Small intestine (tissue), 7 donors: Measurements from ENCODE around the gene KRT33A. TPM values are rescaled to one million over a fixed set of nuclear protein-coding genes. Genes with fewer than 3 reads are reported as not detected.
A peak's percentile ranks its signal among the peaks of the same experiment; 100 is the strongest.
"Not testable (repeated sequence)": the region's sequence is repeated elsewhere in the genome, so short reads cannot be mapped to it uniquely, and the experiment has no call there.

Source experiments
- DNase-seq, 2 donors: peaks; one replicate each; pipeline versions ENCODE4 v3.0.0 to v3.0.0-alpha.2; 2013
- FAIRE-seq: peaks from 2 replicates; lab custom pipeline; 2012; peaks lifted over from hg19 to GRCh38; lab: Jason Lieb, UNC
- H3K27ac ChIP-seq, 3 donors: one replicate each; pipeline ENCODE4 v1.5.1; 2013; ENCODE audit warnings: low read length in 2 of 3, mild to moderate bottlenecking in 2 of 3, control low read depth in 1 of 3, inconsistent platforms in 1 of 3, low read depth in 1 of 3, moderate library complexity in 1 of 3
- H3K27me3 ChIP-seq, 3 donors: one replicate each; pipeline ENCODE4 v1.6.1; 2013; ENCODE audit warnings: low read length in 3 of 3, inconsistent platforms in 1 of 3; ENCODE audit not compliant: control insufficient read depth in 3 of 3, insufficient read depth in 3 of 3
- H3K36me3 ChIP-seq, 3 donors: one replicate each; pipeline ENCODE4 v1.6.1; 2013; ENCODE audit warnings: low read length in 3 of 3, inconsistent platforms in 1 of 3, low read depth in 1 of 3, mild to moderate bottlenecking in 1 of 3, moderate library complexity in 1 of 3; ENCODE audit not compliant: control insufficient read depth in 3 of 3, insufficient read depth in 2 of 3
- H3K4me1 ChIP-seq, 3 donors: one replicate each; pipeline ENCODE4 v1.6.1; 2013; ENCODE audit warnings: low read length in 2 of 3, inconsistent platforms in 1 of 3, low read depth in 1 of 3, mild to moderate bottlenecking in 1 of 3, moderate library complexity in 1 of 3; ENCODE audit not compliant: control insufficient read depth in 3 of 3, insufficient read depth in 2 of 3
- H3K4me3 ChIP-seq, 3 donors: one replicate each; pipeline ENCODE4 v1.5.1; 2013; ENCODE audit warnings: low read length in 3 of 3, control low read depth in 1 of 3, inconsistent platforms in 1 of 3, low read depth in 1 of 3, mild to moderate bottlenecking in 1 of 3, moderate library complexity in 1 of 3
- H3K9me3 ChIP-seq, 2 donors: one replicate each; pipeline ENCODE4 v1.6.1; 2013; ENCODE audit warnings: low read depth in 1 of 2, low read length in 1 of 2; ENCODE audit not compliant: control insufficient read depth in 2 of 2, insufficient read depth in 1 of 2
- WGBS, 3 donors: extraction: QIAGEN DNeasy Blood & Tissue Kit; methylation state at CpG; one replicate each; pipeline ENCODE4 v1.1.7; 2013; 5-methylcytosine and 5-hydroxymethylcytosine counted together
- polyA plus RNA-seq, 4 donors: library from polyadenylated mRNA; stranded (reverse) in 3 of 4; unstranded in 1 of 4; fragments of 200-250 nt in 3 of 4; fragments of 120-200 nt in 1 of 4; gene quantifications; one replicate each; pipeline versions ENCODE4 v1.2.1 to v1.2.3, GENCODE V29; 2013
- donor health status: healthy with polysubstance abuse.
- donor health status: control.
- donor health status: control.
- donor health status: Bipolar disorder and iron deficiency.
- donor health status: healthy.

KRT33A gene
- polyA plus RNA-seq, 4 donors = not detected

GRCh38 chr17:41392278-41392677 lies 41.6 kb upstream of the KRT33A start:
- H3K4me1 ChIP-seq = no peaks in the 10 kb centered on the region
- H3K27ac ChIP-seq = no peak overlapping the region
- no peak for DNase-seq
- 94 to 100% (median 100%) methylated on average over 1 of the region's 1 CpG for WGBS, 3 donors
- H3K27me3 ChIP-seq = peaks cover 0 to 7% (median 0%) of the 10 kb centered on the region in 3 donors
- peaks cover 0 to 9% of the 10 kb centered on the region in 2 donors for H3K9me3 ChIP-seq
- no peak overlapping the region for H3K4me3 ChIP-seq
- H3K36me3 ChIP-seq = no peaks in the 10 kb centered on the region
- no peak for FAIRE-seq

DNA sequence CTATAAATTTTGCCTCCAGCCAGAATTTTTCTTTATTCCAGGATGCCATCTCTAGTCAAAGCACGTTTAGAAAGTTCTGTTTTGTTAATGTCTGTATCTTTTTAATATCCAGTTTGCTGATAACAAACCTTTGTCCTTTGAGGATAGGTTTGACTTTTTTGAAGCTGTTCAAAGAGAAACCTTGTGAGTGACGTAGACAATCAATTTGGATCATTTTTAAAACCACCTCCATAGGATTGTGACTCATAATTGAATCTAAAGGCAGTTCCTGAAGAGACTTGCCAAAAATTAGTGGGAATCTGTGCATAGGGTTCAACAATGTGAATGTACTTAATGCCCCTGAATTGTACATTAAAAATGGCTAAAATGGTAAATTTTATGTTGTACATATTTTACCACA lies 40.9 kb upstream of the KRT33A start:
- no peak for FAIRE-seq
- WGBS, 3 donors = 15 to 41% (median 25%) methylated on average over 2 of the region's 2 CpGs

GRCh38 chr17:41390411-41390938 lies 39.8 kb upstream of the KRT33A start:
- 21 to 41% (median 27%) methylated on average over 7 of the region's 7 CpGs for WGBS, 3 donors
- no peak for FAIRE-seq
- no peaks in the 10 kb centered on the region for H3K36me3 ChIP-seq

More for the DNA sequence above, 40.9 kb upstream of the KRT33A start:
- H3K36me3 ChIP-seq = no peaks in the 10 kb centered on the region
- no peak for DNase-seq
- no peak overlapping the region for H3K4me3 ChIP-seq
- H3K9me3 ChIP-seq = peaks cover 0 to 10% of the 10 kb centered on the region in 2 donors
- no peak overlapping the region for H3K27ac ChIP-seq
- H3K4me1 ChIP-seq = no peaks in the 10 kb centered on the region
- H3K27me3 ChIP-seq = peaks cover 0 to 7% (median 0%) of the 10 kb centered on the region in 3 donors

DNA sequence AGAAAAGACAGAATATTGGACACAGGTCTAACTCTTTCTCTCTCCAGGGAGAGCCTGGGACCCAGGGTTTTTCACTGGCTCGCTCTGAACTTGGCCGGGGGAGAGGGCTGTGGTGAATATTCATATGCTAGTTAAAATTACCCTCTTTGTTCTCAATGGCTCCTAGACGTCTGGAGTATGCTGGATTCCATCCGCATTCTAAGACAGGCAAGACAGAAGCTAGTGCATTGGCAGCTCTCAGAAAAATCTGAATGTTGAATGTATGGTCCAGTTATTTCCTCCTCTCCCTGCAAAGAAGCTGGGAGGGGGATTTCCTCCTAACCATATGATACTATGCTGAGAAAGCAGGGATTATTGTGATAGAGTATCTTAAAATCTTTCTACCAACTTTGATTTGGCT lies 37.0 kb upstream of the KRT33A start:
- peaks cover 0 to 2% (median 0%) of the 10 kb centered on the region in 3 donors for H3K27me3 ChIP-seq
- FAIRE-seq (no peak), DNase-seq (no peak)
- H3K9me3 ChIP-seq = peaks cover 0 to 7% of the 10 kb centered on the region in 2 donors
- WGBS, 3 donors = 79 to 86% (median 85%) methylated on average over 4 of the region's 4 CpGs
- H3K4me1 ChIP-seq = no peaks in the 10 kb centered on the region
- no peak overlapping the region for H3K4me3 ChIP-seq
- no peaks in the 10 kb centered on the region for H3K36me3 ChIP-seq
- H3K27ac ChIP-seq = no peak overlapping the region

More at GRCh38 chr17:41390411-41390938, 39.8 kb upstream of the KRT33A start:
- H3K27me3 ChIP-seq = peaks cover 0 to 5% (median 0%) of the 10 kb centered on the region in 3 donors
- peak; percentile 10 to 46 for DNase-seq
- no peaks in the 10 kb centered on the region for H3K4me1 ChIP-seq
- H3K27ac ChIP-seq = no peak overlapping the region
- no peak overlapping the region for H3K4me3 ChIP-seq
- peaks cover 0 to 10% of the 10 kb centered on the region in 2 donors for H3K9me3 ChIP-seq

DNA sequence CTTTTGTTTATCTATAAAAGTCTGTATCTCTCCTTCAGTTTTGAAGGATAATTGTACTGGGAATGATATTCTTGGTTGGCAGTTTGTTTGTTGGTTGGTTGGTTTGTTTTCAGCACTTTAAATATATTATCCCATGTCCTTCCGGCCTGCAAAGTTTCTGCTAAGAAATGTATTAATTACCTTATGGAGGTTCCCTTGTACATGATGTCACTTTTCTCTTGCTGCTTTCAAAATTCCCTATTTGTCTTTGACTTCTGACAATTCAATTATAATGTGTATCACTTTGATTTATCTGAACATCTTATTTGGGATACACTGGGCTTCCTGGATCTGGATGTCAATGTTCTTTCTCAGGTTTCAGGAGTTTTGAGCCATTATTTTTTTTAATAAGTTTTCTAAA lies 35.6 kb upstream of the KRT33A start:
- no peak for DNase-seq
- Histone ChIP-seq H3K4me3 (no peak overlapping the region), H3K27me3 (peaks cover 0 to 2% (median 2%) of the 10 kb centered on the region in 3 donors), H3K27ac (no peak overlapping the region), H3K36me3 (no peaks in the 10 kb centered on the region), H3K4me1 (no peaks in the 10 kb centered on the region), H3K9me3 (peaks cover 0 to 7% of the 10 kb centered on the region in 2 donors)
- no peak for FAIRE-seq
- WGBS, 3 donors = 94 to 98% (median 96%) methylated on average over 1 of the region's 1 CpG

DNA sequence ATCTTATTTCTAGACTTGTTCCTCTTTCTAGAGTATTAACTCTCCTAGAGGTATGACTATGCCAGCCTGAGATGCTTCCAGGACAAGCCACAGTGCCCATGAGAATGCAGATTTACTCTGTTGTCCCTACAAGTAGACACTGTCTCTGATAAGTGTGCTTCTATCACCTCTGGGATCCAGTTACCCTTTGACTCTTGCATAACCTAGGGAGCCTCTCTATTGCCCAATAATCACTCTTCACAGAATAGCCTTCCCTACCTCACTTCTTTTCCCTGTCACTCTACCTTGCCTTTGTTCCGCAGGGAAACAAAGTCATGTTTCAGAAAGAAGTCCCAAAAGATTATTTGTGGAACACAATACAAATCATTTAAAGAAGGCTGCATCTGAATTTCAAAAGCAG lies 33.1 kb upstream of the KRT33A start:
- H3K4me1 ChIP-seq = no peaks in the 10 kb centered on the region
- no peak for FAIRE-seq
- peaks cover 0 to 7% of the 10 kb centered on the region in 2 donors for H3K9me3 ChIP-seq
- no peak for DNase-seq
- WGBS, 3 donors = 96 to 100% (median 97%) methylated on average over 1 of the region's 1 CpG
- no peak overlapping the region for H3K4me3 ChIP-seq
- H3K27ac ChIP-seq = no peak overlapping the region
- H3K36me3 ChIP-seq = no peaks in the 10 kb centered on the region
- H3K27me3 ChIP-seq = peaks cover 0 to 5% (median 2%) of the 10 kb centered on the region in 3 donors

- peaks cover 0 to 5% (median 2%) of the 10 kb centered on the region in 3 donors for H3K27me3 ChIP-seq
- H3K4me3 ChIP-seq = no peak overlapping the region
- H3K36me3 ChIP-seq = no peaks in the 10 kb centered on the region
- no peaks in the 10 kb centered on the region for H3K4me1 ChIP-seq
- no peak overlapping the region for H3K27ac ChIP-seq
- no peak for DNase-seq
- FAIRE-seq = no peak
- peaks cover 0 to 2% of the 10 kb centered on the region in 2 donors for H3K9me3 ChIP-seq
- 87 to 92% (median 92%) methylated on average over 1 of the region's 1 CpG for WGBS, 3 donors
Measured at GRCh38 chr17:41382394-41382793, 31.8 kb upstream of the KRT33A start.

- not testable (repeated sequence) for H3K36me3 ChIP-seq, DNase-seq, H3K4me3 ChIP-seq, FAIRE-seq, H3K27ac ChIP-seq, H3K27me3 ChIP-seq, H3K4me1 ChIP-seq, H3K9me3 ChIP-seq
- WGBS, 3 donors = 88 to 91% (median 90%) methylated on average over 13 of the region's 13 CpGs
Measured at GRCh38 chr17:41381943-41382342, 31.3 kb upstream of the KRT33A start, which contains the start of gene KRT34. KRT34 (minus strand) TSS chr17:41382306; CDS start chr17:41382246, 60 bp downstream.

DNA sequence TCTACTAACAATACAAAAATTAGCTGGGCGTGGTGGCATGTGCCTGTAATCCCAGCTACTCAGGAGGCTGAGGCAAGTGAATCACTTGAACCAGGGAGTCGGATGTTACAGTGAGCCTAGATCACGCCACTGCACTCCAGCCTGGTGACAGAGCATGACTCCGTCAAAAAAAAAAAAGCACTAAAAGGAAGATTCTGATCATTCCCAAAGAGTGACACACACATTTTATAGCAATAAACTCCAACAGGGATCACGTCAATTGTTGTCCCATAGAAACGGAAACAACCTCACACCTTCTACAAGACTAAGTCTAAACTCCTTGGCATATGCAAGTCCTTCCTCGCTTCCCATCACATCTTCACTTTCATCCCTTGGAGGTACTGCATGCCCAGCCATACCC lies 29.5 kb upstream of the KRT33A start:
- 76 to 86% (median 86%) methylated on average over 7 of the region's 7 CpGs for WGBS, 3 donors

More for the DNA sequence above, 29.5 kb upstream of the KRT33A start:
- not testable (repeated sequence) for H3K27ac ChIP-seq, FAIRE-seq, H3K4me1 ChIP-seq, DNase-seq, H3K36me3 ChIP-seq, H3K27me3 ChIP-seq, H3K4me3 ChIP-seq, H3K9me3 ChIP-seq
